Small intestine (tissue), 16 donors: ENCODE results near the gene TYK2. TPM values are rescaled to one million over a fixed set of nuclear protein-coding genes. Genes with fewer than 3 reads are reported as not detected.

Experiments used
- DNase-seq, 2 donors: peaks; one replicate each; pipeline versions ENCODE4 v3.0.0 to v3.0.0-alpha.2; 2013
- FAIRE-seq: peaks from 2 replicates; lab custom pipeline; 2012; peaks lifted over from hg19 to GRCh38; lab: Jason Lieb, UNC
- H3K27ac ChIP-seq, 3 donors: one replicate each; pipeline ENCODE4 v1.5.1; 2013; ENCODE audit warnings: low read length in 2 of 3, mild to moderate bottlenecking in 2 of 3, control low read depth in 1 of 3, inconsistent platforms in 1 of 3, low read depth in 1 of 3, moderate library complexity in 1 of 3
- H3K27me3 ChIP-seq, 3 donors: one replicate each; pipeline ENCODE4 v1.6.1; 2013; ENCODE audit warnings: low read length in 3 of 3, inconsistent platforms in 1 of 3; ENCODE audit not compliant: control insufficient read depth in 3 of 3, insufficient read depth in 3 of 3
- H3K36me3 ChIP-seq, 3 donors: one replicate each; pipeline ENCODE4 v1.6.1; 2013; ENCODE audit warnings: low read length in 3 of 3, inconsistent platforms in 1 of 3, low read depth in 1 of 3, mild to moderate bottlenecking in 1 of 3, moderate library complexity in 1 of 3; ENCODE audit not compliant: control insufficient read depth in 3 of 3, insufficient read depth in 2 of 3
- H3K4me1 ChIP-seq, 3 donors: one replicate each; pipeline ENCODE4 v1.6.1; 2013; ENCODE audit warnings: low read length in 2 of 3, inconsistent platforms in 1 of 3, low read depth in 1 of 3, mild to moderate bottlenecking in 1 of 3, moderate library complexity in 1 of 3; ENCODE audit not compliant: control insufficient read depth in 3 of 3, insufficient read depth in 2 of 3
- H3K4me3 ChIP-seq, 3 donors: one replicate each; pipeline ENCODE4 v1.5.1; 2013; ENCODE audit warnings: low read length in 3 of 3, control low read depth in 1 of 3, inconsistent platforms in 1 of 3, low read depth in 1 of 3, mild to moderate bottlenecking in 1 of 3, moderate library complexity in 1 of 3
- H3K9me3 ChIP-seq, 2 donors: one replicate each; pipeline ENCODE4 v1.6.1; 2013; ENCODE audit warnings: low read depth in 1 of 2, low read length in 1 of 2; ENCODE audit not compliant: control insufficient read depth in 2 of 2, insufficient read depth in 1 of 2
- WGBS, 3 donors: extraction: QIAGEN DNeasy Blood & Tissue Kit; methylation state at CpG; one replicate each; pipeline ENCODE4 v1.1.7; 2013; 5-methylcytosine and 5-hydroxymethylcytosine counted together
- long read RNA-seq, 10 donors: transcript quantifications; one replicate each; lab custom pipeline, GENCODE V29; 2026
- polyA plus RNA-seq, 4 donors: library from polyadenylated mRNA; stranded (reverse) in 3 of 4; unstranded in 1 of 4; fragments of 200-250 nt in 3 of 4; fragments of 120-200 nt in 1 of 4; gene quantifications; one replicate each; pipeline versions ENCODE4 v1.2.1 to v1.2.3, GENCODE V29; 2013
- donor health status: healthy with polysubstance abuse.
- donor health status: control.
- donor health status: control.
- donor health status: Bipolar disorder and iron deficiency.
- donor health status: healthy.

Gene TYK2
- 100 to 1,000 TPM in 3 of 4 donors, 10 to 100 TPM in 1; 81.8 to 162 (median 124) TPM for polyA plus RNA-seq
- long read RNA-seq, donor 1: 0 reads
- long read RNA-seq, donor 2, full-length matches to known transcripts: 9 of 9 reads
- long read RNA-seq, donor 2, partial matches to known transcripts: 0 of 9 reads
- long read RNA-seq, donor 2, other reads (novel, unspliced or antisense): 0 of 9 reads
- long read RNA-seq, donor 3, transcript TYK2-203 (2 exons, 350 nt): major isoform, 15 of 15 reads
- long read RNA-seq, donor 3, partial matches to known transcripts: 0 of 15 reads
- long read RNA-seq, donor 3, other reads (novel, unspliced or antisense): 0 of 15 reads
- long read RNA-seq, donor 4, partial matches to known transcripts: 0 of 1 reads
- long read RNA-seq, donor 4, other reads (novel, unspliced or antisense): 0 of 1 reads
- long read RNA-seq, donor 5, partial matches to known transcripts: 0 of 2 reads
- long read RNA-seq, donor 5, other reads (novel, unspliced or antisense): 0 of 2 reads
- long read RNA-seq, donor 6, full-length matches to known transcripts: 14 of 14 reads
- long read RNA-seq, donor 6, partial matches to known transcripts: 0 of 14 reads
- long read RNA-seq, donor 6, other reads (novel, unspliced or antisense): 0 of 14 reads
- long read RNA-seq, donor 7, full-length matches to known transcripts: 26 of 48 reads
- long read RNA-seq, donor 7, partial matches to known transcripts: 16 of 48 reads
- long read RNA-seq, donor 7, other reads (novel, unspliced or antisense): 6 of 48 reads
- long read RNA-seq, donor 8, partial matches to known transcripts: 0 of 3 reads
- long read RNA-seq, donor 8, other reads (novel, unspliced or antisense): 0 of 3 reads
- long read RNA-seq, donor 9, transcript TYK2-203 (2 exons, 350 nt): major isoform, 5 of 5 reads
- long read RNA-seq, donor 9, partial matches to known transcripts: 0 of 5 reads
- long read RNA-seq, donor 9, other reads (novel, unspliced or antisense): 0 of 5 reads
- long read RNA-seq, donor 10, transcript TYK2-203 (2 exons, 350 nt): major isoform, 12 of 12 reads
- long read RNA-seq, donor 10, partial matches to known transcripts: 0 of 12 reads
- long read RNA-seq, donor 10, other reads (novel, unspliced or antisense): 0 of 12 reads

GRCh38 chr19:10380313-10381102 is at the start of gene TYK2:
TSS of gene TYK2 (minus strand) at chr19:10380572. CDS start at chr19:10378406, 2,166 bp downstream.
- H3K27ac ChIP-seq: peak within 1 kb of the TSS; percentile 61 to 81 (median 70)
- FAIRE-seq: no peak
- H3K4me3 ChIP-seq: peak within 1 kb of the TSS; percentile 55 to 99 (median 89)

GRCh38 chr19:10428996-10429381 is 48.6 kb upstream of the TYK2 start:
- H3K4me1 ChIP-seq: peaks cover 0 to 13% (median 1%) of the 10 kb centered on the region in 3 donors
- WGBS, 3 donors: 66 to 69% (median 68%) methylated on average over 5 of the region's 5 CpGs
- DNase-seq: no peak
- H3K4me3 ChIP-seq: no peak overlapping the region
- H3K27me3 ChIP-seq: peaks cover 0 to 77% (median 0%) of the 10 kb centered on the region in 3 donors
- H3K9me3 ChIP-seq: no peaks in the 10 kb centered on the region
- H3K27ac ChIP-seq: no peak overlapping the region
- no peaks in the 10 kb centered on the region for H3K36me3 ChIP-seq
- FAIRE-seq: no peak

More at GRCh38 chr19:10380313-10381102, at the start of gene TYK2:
- no peaks in the 10 kb centered on the region for H3K9me3 ChIP-seq
- 0 to 1% (median 0%) methylated on average over 51 to 58 of the region's 58 CpGs for WGBS, 3 donors
- peaks cover 0 to 5% (median 4%) of the 10 kb centered on the region in 3 donors for H3K4me1 ChIP-seq
- H3K27me3 ChIP-seq: no peaks in the 10 kb centered on the region
- DNase-seq: peak; percentile 99
- H3K36me3 ChIP-seq: peaks cover 0 to 19% (median 0%) of the 10 kb centered on the region in 3 donors

GRCh38 chr19:10427169-10427568 is 46.8 kb upstream of the TYK2 start:
- peaks cover 0 to 80% (median 4%) of the 10 kb centered on the region in 3 donors for H3K27me3 ChIP-seq
- no peak overlapping the region for H3K4me3 ChIP-seq
- H3K9me3 ChIP-seq: no peaks in the 10 kb centered on the region
- H3K4me1 ChIP-seq: peaks cover 0 to 14% (median 4%) of the 10 kb centered on the region in 3 donors
- FAIRE-seq (no peak), DNase-seq (no peak)
- 86 to 87% (median 87%) methylated on average over 6 of the region's 6 CpGs for WGBS, 3 donors
- H3K27ac ChIP-seq: no peak overlapping the region
- H3K36me3 ChIP-seq: no peaks in the 10 kb centered on the region

- 2 to 3% (median 3%) methylated on average over 31 to 38 of the region's 38 CpGs for WGBS, 3 donors
- DNase-seq (peak; percentile 69 to 84), FAIRE-seq (no peak)
- H3K36me3 ChIP-seq: no peaks in the 10 kb centered on the region
- H3K4me3 ChIP-seq: peak overlapping the region in 2 of 3 donors; percentile 15 to 24
- H3K9me3 ChIP-seq: no peaks in the 10 kb centered on the region
- H3K27me3 ChIP-seq: peaks cover 19 to 81% (median 26%) of the 10 kb centered on the region in 3 donors
- H3K27ac ChIP-seq: peak overlapping the region in 1 of 3 donors; percentile 48
- H3K4me1 ChIP-seq: peaks cover 0 to 15% (median 4%) of the 10 kb centered on the region in 3 donors
Observed at GRCh38 chr19:10424011-10424637, 43.8 kb upstream of the TYK2 start.

GRCh38 chr19:10422846-10423245 is 42.5 kb upstream of the TYK2 start:
- Histone ChIP-seq H3K27me3 (peaks cover 24 to 94% (median 29%) of the 10 kb centered on the region in 3 donors), H3K4me3 (no peak overlapping the region), H3K4me1 (peaks cover 0 to 15% (median 4%) of the 10 kb centered on the region in 3 donors), H3K36me3 (no peaks in the 10 kb centered on the region), H3K9me3 (no peaks in the 10 kb centered on the region), H3K27ac (no peak overlapping the region)
- DNase-seq (no peak), FAIRE-seq (no peak)
- WGBS, 3 donors: 63 to 82% (median 76%) methylated on average over 3 of the region's 3 CpGs

GRCh38 chr19:10422046-10422461 is 41.7 kb upstream of the TYK2 start:
- H3K27me3 ChIP-seq: peaks cover 29 to 95% (median 35%) of the 10 kb centered on the region in 3 donors
- FAIRE-seq: no peak
- H3K4me1 ChIP-seq: peaks cover 0 to 15% (median 4%) of the 10 kb centered on the region in 3 donors

More at GRCh38 chr19:10422046-10422461, 41.7 kb upstream of the TYK2 start:
- no peaks in the 10 kb centered on the region for H3K9me3 ChIP-seq
- WGBS, 3 donors: 39 to 42% (median 41%) methylated on average over 4 of the region's 4 CpGs
- no peak overlapping the region for H3K27ac ChIP-seq
- H3K4me3 ChIP-seq: no peak overlapping the region
- no peak for DNase-seq
- H3K36me3 ChIP-seq: no peaks in the 10 kb centered on the region
